Stimulated activated CD8-positive, alpha-beta memory T cell treated with anti-CD3 and anti-CD28 coated beads, Interleukin-4, amount 100 ng/mL, for 4 hours (primary cell): ENCODE measurements around the gene ACADVL.

Experiments
- DNase-seq, 2 donors: peaks; one replicate each; pipeline ENCODE4 v3.0.0-alpha.2; 2020; ENCODE audit warnings: low read depth in 2 of 2, low spot score in 1 of 2

Gene ACADVL

DNA sequence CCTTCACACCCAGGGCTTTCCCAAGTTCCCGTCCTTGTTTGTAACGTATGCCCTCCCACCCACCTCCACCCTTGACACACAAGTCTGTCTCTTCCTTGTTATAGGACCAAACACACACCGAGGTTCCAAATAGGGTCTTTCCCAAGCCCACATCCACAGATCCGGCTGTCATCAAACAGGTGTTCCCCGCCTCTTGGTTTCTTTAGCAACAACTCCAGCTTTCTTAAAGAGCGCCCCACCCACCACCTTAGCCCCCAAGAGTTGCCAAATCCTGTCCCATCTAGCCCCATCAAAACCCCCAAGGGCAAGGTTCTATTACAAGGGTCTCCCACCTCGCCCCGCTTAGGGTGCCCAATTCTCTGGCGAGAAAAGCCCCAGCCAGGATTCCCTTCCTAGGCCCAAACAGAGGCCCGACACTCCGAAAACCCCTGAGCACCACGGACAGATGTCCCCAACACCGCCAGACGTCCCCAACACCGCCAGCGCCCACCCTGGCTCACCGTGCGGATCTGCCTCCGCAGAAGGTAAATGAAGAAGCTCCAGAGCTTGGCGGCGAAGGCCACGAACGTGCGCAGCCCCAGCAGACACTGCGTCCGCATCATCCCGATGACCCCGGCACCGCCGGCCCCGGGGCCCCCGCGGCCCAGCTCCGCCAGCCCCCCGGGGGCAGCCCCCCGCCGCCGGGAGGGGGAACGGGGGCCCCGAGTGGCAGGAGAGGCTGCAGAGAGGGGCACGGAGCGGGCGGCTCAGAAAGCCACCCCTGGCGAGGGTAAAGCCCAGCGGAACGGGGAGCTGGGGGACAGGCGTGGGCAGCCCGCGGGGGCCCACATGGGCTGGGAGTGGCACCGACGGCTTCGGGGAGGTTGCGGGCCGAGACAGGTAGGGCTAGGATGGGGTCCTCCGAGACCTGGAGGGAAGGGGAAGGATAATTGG, 31.2 kb downstream of the ACADVL start:
- DNase-seq: no peak

DNA sequence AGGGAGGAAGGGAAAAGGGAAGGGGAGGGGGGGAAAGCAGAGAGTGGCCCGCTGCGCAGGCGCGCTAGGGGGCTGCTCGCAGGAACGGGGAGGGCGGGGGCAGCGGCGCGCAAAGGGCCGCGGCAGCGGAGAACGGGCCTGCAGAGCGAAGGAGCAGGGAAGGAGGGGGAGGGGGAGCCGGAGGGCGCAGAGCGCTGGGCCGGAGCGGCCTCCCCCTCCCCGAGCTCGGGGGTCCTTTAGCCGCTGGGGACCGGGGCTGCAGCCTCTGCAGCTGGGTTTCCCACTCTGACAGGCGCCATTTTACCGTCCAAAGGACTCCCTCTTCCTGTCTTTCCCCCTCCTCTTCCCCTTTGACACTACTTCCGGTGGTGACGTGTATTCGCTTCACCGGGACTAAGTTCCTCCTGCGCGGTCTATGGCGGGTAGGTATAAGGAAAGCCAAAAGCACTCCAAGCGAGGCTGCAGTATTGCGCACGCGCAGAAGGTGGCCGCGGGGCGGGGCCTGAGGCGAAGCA, 32.0 kb downstream of the ACADVL start, which contains the start of gene CTDNEP1:
CTDNEP1 (minus strand) TSS at position 74 of the 515 bp plus-strand sequence. CDS start 438 bp downstream, outside the sequence.
- peak; percentile 97 to 99 for DNase-seq

DNA sequence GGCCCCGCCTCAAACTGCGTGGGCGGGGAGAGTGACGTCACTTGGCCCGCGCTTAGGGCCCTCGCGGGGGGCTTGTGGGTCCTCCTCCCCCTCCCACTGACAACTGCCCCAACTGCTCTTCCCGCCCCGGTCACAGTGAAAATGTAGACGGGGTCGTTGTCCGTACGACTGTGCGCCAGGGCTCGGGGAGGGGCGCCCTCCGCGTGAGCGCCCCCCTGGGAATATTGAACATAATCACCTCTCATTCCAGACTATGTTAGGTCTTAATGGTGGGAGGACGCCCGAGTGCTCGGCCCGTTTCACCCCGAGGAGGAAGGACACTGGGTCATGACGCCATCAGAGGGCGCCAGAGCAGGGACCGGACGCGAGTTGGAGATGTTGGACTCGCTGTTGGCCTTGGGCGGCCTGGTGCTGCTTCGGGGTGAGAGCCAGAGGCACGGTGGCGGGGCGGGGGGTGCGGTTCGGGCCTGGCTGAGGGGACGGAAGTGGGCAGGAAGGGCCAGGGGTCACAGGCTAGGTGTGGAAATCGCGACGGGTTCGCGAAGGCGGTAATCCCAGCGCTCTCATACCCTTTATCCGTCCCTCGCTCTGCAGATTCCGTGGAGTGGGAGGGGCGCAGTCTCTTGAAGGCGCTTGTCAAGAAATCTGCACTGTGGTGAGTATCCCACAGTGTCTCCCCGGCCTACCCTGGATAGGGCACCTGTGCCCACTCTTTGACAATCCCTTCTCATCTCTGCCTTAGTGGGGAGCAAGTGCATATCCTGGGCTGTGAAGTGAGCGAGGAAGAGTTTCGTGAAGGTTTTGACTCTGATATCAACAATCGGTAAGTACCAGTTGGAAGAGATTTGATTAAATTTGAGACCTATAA, 32.7 kb downstream of the ACADVL start, which contains the start of gene ELP5:
ELP5 (plus strand) TSS at position 40 of the 868 bp plus-strand sequence; CDS start at position 376, 336 bp downstream.
- peak; percentile 68 to 73 for DNase-seq

DNA sequence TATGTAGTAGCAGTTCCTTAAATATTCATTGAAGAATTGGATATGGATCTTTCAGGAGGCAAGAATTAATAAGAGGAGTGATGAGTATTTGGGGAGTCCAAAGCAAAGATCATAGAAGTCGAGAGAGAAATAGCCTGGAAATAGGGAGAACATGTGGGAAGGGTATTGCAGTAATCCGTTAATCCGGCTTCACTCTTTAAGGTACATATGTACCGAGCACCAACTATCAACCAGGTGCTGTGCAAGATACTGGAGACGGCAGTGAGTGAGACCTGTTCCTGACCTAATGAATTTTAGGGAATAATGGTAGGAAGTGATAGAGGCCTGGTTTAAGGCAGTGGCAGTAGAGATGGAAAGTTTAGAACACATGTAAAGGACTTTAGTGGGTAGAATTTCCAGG, 33.3 kb downstream of the ACADVL start:
- no peak for DNase-seq

DNA sequence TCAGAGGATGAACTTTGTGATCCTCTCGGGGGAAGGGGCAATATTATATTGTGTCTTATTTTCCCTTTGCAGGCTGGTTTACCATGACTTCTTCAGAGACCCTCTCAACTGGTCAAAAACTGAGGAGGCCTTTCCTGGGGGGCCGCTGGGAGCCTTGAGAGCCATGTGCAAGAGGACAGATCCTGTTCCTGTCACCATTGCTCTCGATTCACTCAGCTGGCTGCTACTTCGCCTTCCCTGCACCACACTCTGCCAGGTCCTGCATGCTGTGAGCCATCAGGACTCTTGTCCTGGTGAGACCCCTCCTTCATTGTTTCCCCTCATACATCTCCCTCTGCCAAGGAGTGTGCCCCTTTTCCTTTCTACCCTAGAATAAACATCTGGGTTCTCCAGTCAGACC, 34.8 kb downstream of the ACADVL start:
- DNase-seq: no peak

DNA sequence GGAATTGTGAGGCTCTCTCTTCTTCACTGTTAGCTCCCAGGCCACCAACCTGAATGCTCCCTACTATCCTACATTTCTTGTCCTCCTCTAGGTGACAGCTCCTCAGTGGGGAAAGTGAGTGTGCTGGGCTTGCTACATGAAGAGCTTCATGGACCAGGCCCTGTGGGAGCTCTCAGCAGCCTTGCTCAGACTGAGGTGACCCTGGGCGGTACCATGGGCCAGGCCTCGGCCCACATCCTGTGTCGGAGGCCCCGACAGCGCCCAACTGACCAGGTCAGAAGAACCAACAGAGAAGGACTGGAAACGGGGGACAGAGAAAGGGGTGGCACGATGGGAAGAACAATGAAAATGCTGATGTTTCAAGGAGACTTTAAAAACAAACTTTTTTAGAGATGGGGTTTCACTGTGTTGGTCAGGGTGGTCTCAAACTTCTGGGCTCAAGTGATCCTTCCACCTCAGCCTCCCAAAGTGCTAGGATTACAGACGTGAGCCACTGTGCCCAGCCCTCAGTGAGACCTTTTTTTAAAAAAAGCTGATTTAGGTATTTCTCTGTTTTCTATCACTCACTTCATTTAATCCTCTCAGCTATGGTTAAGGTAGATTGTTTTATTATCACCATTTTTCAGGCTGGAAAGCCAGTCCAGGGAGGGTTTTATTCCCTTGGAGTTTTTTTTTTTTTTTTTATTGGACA, 37.2 kb downstream of the ACADVL start:
- no peak for DNase-seq

DNA sequence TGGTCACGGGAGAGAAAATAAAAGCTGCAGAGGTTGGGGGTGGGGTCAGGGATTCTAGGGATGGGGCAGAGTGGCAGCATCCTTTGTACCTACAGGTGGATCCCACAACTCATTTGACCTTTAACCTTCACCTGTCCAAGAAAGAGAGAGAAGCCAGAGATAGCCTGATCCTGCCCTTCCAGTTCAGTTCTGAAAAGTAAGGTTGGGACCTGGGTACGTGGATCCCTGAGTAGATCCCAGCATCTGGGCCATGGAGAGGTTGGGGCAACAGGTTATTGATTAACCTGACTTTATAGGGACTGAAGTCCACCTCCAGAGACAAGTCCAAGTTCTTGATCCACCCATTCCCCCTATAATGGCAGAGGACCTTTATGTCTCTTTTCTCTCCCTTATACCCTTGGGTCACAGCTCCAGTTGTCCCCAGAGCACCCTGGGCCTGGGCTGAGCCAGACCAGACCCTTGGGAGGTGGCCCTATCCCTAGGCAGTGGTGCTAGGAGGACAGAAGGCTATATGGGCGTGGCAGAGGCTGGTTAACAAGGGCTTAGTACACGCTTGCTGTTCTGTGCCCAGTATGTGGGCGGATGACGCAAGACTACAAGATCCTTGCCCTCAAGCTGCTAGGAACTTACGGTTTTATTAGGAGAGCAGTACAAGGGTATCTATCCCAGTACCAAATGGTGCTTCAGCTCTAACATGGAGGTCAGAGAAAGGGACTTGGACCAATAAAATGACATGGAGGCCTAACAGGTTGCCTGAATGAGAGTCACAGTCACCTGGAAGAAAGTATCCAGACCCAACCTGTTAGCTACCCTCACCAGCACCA, 39.2 kb downstream of the ACADVL start:
- no peak for DNase-seq

DNA sequence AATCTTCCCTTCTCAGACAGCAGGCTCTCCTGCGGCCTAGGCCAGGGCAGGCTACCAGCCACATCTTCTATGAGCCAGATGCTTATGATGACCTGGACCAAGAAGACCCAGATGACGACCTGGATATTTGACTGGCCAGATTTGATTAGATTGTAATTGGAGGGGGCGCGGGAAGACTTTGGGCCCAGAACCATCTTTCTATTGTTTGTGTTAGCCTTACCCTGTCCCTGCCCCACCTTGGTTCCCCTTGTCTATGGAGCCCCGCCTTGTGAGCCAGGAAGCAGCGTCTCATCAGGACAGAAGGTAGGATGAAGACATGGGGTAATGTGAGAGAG, 39.8 kb downstream of the ACADVL start:
- DNase-seq: no peak

DNA sequence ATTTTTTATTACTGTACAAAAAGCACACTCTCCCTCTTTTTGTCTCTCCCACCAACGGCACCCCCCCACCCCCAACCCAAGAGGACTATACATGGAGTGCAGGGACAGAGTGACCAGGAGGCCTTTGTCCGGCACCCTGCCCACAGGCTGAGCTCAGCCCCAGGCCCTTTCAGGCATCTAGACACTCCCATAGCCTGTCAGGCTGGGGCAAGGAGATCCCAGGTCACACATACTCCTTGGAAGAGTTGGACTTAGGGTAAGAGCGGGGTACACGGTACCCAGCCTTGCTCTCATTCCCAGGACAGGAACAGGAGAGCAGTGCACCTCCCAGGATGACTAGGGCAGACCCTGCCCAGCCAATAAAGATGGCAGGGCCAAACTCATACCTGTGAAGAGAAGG, 40.4 kb downstream of the ACADVL start:
- DNase-seq: no peak

DNA sequence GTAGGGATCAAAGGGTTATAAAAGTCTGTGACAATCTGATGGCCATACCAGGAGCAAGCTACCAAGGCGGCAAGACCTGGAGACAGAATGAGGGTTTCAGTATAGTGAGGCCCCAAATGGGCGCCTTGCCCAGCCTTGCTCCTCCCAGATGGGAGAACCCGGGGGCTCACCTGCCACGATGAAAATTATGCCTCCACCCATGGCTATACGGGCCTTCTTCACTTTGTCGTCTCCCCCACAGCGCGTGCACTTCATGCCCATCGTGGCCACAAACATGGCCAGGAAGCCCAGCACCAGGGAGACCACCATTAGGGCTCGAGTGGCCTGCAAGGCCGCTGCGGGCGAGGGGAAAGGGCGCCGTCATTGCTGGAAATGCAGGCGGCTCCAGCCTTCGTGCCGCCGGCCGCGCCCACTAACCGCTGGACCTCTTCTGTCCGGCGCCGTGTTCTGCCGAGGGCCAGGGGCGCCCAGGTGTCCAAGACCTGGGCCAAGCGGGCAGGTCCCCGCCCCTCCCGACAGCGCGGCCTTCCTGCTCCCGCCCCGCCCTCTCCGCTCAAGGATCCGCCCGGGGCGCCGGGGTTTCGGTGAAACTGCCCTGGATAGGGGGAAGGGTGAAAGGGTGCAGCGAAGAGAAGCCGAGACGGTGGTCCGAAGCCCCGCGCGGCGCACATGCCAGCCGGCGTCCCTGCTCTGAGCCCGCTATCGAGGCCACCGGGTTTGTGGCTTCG, 41.1 kb downstream of the ACADVL start:
- no peak for DNase-seq

DNA sequence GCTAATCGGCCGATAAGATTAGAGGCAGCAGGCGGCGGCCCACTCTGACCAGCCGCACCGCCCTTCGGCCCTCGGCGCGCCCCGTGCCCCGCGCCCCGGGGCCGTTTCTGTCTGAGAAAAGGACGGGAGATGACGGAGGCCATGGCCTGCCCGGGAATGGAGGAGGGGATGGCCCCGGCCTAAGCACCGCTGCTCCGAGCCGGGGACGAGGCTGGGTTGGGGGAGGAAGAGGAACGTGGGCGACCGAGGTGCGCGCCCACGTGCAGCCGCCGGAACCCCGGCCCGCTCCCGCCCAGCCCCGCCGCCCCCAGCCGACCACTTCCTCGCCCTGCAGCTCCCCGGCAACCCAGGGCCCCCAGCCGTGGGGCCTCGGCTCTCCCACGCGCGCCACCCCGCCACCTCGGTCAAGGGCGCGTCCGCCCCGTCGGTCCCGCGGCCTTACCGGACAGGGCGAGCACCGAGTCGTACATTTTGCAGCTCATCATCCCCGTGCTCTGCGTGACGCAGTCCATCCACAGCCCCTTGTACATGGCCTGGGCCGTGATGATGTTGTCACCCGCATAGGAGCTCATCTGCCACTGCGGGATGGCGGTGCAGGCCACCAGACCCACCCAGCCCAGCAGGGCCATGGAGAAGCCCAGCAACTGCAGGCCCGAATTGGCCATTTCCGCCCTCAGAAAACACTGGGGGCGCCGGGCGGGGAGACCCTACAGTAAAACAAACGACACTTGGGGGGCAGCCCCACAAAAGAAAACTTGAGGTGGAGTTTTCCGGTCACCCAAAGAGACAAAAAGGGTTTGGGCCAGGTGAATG, 41.8 kb downstream of the ACADVL start:
- DNase-seq: peak in 1 of 2 donors; percentile 35

DNA sequence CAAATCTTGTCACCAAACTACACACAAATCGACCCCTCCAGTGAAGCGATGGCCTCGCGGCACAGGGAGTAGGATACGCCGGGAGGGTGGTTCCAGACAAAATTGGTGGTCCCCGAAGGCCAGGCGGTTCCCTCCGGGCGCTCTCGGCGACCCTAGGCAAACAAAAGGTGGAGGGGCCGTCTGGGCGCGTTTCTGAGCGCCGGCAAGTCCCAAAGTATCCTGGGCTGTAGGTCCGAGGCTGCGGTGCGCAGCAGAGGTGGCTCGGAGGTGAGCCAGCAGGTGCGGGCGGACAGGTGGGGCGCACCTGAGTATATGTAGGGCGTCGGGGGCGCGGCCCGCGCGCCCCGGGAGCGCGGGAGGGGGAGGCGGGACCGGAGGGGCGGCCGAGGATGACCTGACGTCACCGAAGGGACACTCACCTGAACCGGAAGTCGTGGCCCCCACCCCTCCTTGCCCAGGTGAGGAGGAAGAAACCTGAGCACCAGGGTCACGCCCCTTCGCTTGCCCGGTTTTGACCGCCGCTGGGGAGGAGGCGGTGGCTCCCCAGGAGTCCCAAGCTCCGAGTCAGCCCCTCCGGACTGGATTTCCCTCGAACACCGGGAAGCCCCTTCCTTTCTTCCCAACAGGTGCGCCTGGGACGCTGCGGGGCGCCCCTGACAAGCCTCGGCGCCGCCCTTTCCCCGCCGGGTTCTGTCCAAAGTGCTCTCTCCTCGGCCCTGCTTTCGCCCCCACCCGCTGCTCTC, 42.6 kb downstream of the ACADVL start, which contains the start of gene CLDN7:
CLDN7 (minus strand) TSS at position 287 of the 743 bp plus-strand sequence. CDS start 435 bp downstream, outside the sequence.
- no peak for DNase-seq

DNA sequence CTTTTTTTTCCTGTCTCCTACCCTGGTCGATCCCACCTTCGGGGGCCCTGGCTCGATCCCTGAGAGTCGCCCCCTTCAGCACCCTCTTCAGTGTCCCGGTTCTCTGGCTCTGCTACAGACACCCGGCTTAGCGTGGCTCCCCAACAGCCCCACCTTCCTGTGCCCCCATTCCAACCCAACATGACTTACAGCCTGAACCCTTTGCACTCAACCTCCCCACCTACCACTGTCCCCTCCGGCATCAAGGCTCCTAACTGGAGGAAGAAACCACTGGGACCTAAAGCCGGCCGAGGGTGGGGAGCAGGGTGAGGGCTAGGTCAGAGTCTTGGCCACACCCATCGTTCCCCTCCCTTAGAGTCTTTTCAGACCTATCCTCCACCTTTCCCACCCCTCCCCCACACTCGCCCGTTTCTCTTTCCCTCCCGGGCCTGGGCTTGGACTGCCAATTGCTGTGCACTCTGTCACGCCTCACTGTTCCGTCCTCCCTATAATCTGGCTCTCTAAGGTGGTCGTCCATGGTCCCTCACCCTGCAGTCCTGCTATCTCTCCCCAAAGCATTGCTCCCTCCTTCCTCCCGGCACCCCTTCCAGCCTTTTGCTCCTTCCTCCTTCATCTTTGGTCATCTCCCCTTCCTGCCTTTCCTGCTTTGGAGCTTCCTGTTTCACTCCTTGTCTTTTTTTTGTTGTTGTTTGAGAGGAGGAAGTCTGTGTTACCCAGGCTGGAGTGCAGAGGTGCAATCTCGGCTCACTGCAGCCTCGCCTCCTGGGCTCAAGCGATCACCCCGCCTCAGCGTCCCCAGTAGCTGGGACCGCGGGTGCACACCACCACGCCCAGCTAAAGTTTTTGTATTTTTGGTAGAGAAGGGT, 43.4 kb downstream of the ACADVL start:
- DNase-seq: no peak

DNA sequence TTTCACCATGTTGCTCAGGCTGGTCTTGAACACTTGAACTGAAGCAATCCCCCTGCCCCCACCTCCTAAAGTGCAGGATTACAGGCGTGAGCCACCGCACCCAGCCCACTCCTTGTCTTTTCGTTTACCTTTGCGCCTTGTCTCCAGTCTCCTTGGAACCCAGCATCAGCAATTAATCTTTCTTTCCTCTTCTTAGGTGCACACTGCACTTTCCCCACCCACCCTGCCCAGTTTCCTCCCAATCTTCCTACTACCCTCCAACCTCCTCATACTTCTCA, 44.0 kb downstream of the ACADVL start:
- no peak for DNase-seq

DNA sequence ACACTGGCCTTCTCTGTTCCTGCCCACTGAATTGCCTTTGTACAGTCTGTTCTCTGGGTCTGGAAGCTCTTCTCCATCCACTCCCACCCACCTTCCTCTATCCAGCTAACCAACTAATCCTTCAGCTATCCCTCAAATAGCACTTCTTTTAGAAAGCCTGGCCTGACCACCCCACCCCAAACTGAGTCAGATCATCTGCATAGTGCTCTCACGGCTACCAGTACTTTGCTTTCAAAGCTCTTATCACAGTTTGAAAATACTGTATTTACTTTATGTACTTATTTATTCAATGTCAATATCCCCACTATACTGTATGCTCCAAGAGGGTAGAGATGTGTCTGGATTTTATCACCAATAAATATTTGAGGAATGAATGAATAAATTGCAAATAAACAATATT, 47.0 kb downstream of the ACADVL start:
- DNase-seq: no peak
